CD4-positive, alpha-beta T cell treated with Interleukin-17A for 4 hours (primary cell): ENCODE data around the gene CACNB2.

ENCODE experiments used
- DNase-seq: peaks from one replicate; pipeline ENCODE4 v3.0.0-alpha.2; 2020; ENCODE audit warnings: mixed read lengths

Gene CACNB2

GRCh38 chr10:18469125-18469524 lies 328.9 kb downstream of the CACNB2 start:
- no peak for DNase-seq

- no peak for DNase-seq
Observed at GRCh38 chr10:18472977-18473376, 332.8 kb downstream of the CACNB2 start.

GRCh38 chr10:18473424-18474117 lies 333.3 kb downstream of the CACNB2 start:
- no peak for DNase-seq

DNA sequence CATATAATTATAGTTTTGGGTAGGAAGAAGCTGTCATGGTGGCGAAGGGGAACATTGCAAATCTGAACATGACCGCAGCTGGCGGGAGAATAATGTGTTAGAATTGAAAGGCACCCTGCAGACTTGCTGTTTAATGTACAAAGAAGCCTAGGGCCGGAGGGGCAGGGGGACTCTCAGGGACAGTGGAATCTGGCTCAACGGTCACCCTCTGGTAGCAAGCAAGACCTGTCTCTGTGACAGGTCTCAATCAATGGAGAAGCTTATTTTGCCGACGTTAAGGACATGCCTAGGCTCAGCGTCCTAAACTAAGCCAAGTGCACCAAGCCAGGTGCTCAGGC lies 333.9 kb downstream of the CACNB2 start:
- no peak for DNase-seq

- no peak for DNase-seq
Observed at GRCh38 chr10:18476076-18476647, 335.9 kb downstream of the CACNB2 start.

GRCh38 chr10:18478354-18478753 lies 338.1 kb downstream of the CACNB2 start:
- no peak for DNase-seq

- no peak for DNase-seq
Observed at GRCh38 chr10:18479502-18479901, 339.3 kb downstream of the CACNB2 start.

DNA sequence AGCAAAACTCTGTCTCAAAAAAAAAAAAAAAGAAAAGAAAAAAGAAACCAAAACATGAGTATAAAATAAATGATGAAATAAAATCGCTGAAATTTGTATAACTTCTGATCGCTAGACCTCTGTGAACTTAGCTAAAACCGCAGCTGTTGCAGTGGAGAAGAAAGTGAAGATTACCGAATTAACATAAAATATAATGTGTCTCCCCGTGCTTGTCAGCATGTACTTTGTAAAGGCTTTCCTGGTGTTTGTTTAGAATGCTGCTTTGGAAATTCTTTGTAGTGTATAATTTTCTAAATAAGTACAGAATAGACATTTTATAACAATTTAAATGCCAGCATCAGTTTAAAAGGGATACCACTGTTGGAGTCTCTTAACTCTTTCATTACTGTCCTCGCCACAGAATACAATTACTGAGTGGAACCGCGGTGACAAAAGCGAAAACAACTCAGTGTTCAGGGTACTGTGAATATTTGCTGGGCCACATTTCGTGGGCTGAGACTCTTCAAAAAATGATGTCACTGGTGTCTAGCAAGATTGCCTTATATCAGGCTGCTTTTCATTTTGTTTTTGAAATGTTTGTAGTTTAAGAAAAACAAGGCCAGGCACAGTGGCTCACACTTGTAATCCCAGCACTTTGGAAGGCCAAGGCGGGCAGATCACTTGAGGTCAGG lies 343.4 kb downstream of the CACNB2 start:
- no peak for DNase-seq

DNA sequence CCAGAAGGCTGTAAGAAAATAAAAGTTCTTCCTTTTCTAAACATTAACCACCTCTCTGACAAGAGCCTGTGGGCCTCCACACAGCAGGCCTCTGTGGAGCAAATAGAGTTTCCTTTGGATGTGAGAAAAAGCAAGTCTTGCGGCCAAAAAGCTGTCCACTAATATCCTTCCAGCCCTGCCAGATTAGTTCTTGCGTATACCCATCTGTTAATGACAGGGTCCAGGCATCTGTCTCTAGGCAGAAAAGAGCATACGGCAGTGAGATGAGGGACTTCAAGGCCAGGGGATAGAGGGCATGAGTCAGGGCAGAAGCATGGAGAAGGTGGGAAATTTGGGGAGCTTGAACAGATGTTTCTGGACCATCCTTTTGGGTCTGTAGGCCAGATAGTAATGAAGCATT lies 346.2 kb downstream of the CACNB2 start:
- no peak for DNase-seq

GRCh38 chr10:18490755-18491154 lies 350.5 kb downstream of the CACNB2 start:
- DNase-seq: no peak

- no peak for DNase-seq
Observed at GRCh38 chr10:18497806-18498369, 357.7 kb downstream of the CACNB2 start.

DNA sequence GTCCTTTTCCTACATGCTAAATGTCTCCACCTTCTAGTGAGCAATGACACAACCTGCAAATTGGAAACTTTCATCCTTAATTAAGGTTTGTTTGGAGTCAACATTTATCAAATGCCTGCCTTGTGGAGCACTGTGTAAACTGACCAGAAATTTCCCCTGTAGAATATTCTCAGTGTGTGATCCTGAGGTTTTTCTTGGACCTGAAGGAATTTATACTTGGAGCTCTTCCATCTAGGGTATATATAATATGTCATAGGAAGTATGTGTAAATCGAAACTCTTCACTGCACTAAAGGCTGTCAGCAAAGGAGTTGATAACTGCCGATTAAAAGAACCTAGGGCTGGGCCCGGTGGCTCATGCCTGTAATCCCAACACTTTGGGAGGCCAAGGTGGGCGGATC lies 358.8 kb downstream of the CACNB2 start:
- no peak for DNase-seq

GRCh38 chr10:18500576-18500975 lies 360.4 kb downstream of the CACNB2 start:
- no peak for DNase-seq

- no peak for DNase-seq
Observed at GRCh38 chr10:18501198-18501597, 361.0 kb downstream of the CACNB2 start.

GRCh38 chr10:18501629-18502028 lies 361.4 kb downstream of the CACNB2 start:
- no peak for DNase-seq

- no peak for DNase-seq
Observed at GRCh38 chr10:18504161-18504560, 363.9 kb downstream of the CACNB2 start.

GRCh38 chr10:18505456-18506118 lies 365.4 kb downstream of the CACNB2 start:
- DNase-seq: no peak

DNA sequence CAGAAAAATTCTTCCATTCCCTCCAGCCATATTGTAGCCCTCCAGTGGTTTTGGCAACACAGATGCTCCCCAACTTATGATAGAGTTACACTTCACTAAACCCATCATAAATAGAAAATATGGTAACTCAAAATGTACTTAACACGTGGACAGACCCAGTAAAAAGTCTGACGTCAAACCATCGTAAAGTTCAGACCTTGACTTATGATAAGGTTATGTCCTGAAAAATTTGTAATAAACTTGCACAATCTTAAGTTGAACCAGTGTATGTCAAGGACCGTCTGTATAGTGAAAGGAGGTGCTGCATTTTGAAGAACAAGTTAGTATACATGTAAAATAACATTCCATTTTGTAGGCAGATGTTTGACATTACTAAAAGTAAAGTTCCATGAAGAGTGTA lies 368.4 kb downstream of the CACNB2 start:
- no peak for DNase-seq

- DNase-seq: no peak
Observed at GRCh38 chr10:18514537-18514936, 374.3 kb downstream of the CACNB2 start.

- no peak for DNase-seq
Observed at GRCh38 chr10:18516851-18517250, 376.6 kb downstream of the CACNB2 start.

GRCh38 chr10:18523025-18523424 lies 382.8 kb downstream of the CACNB2 start:
- DNase-seq: no peak

- DNase-seq: no peak
Observed at GRCh38 chr10:18523858-18524257, 383.6 kb downstream of the CACNB2 start.

DNA sequence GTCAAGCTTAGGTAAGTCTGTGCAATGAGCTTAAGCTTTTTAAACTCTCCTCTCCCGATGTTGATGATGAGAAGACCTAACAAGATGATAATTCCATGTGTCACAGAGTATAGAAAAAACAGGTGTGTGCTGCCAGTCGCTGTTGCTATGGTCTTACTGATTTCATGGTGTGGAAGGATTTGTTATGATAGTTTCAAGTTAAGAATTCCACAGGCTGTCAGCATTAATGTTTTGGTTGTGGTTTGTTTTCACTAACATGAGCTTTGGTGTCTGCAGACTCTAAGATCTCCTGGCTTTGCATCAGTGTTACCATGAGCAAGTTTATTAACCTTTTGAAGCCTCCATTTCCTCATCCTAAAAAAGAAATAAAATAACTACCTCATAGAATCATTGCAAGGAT lies 387.5 kb downstream of the CACNB2 start:
- DNase-seq: no peak

DNA sequence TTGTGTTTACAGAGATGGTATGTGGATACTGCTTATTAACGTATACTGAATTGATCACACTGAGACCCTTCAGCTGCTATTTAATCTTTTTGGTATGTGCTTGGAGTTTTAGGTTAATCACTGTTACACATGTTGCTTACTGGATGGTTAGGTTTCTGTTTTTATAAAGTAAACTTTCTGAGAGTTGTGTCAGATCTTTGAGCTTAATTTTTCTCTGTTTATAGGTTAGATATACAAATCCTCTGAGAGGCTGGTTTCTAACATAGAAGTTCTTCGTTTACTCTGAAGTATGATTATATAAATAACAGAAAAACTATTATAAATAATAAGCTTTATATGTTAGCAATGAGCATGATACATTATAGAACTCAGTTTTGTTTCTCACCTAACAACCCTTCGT lies 388.1 kb downstream of the CACNB2 start:
- no peak for DNase-seq
